GM23338 (cell line): ENCODE measurements around the gene SLAMF8. TPM values are rescaled to one million over a fixed set of nuclear protein-coding genes. Genes with fewer than 3 reads are reported as not detected.
A peak's percentile ranks its signal among the peaks of the same experiment; 100 is the strongest.

Source experiments
- ATAC-seq: fragments of 200-7000 bp; cut with Tn5 transposase; 3 replicates; pipeline ENCODE4 v1.9.1; 2020
- DNase-seq: peaks from one replicate; pipeline ENCODE4 v3.0.0-alpha.2; 2015; ENCODE audit warnings: low spot score
- H2AFZ ChIP-seq: fragments of 200-600 bp; sonication (generic); 2 replicates; pipeline ENCODE4 v1.8.0; 2016; ENCODE audit warnings: antibody characterized with exemption, mild to moderate bottlenecking, moderate library complexity
- H3F3A ChIP-seq: fragments of 200-600 bp; sonication (generic); replicated peaks from 2 replicates; pipeline ENCODE4 v1.8.0; 2017; ENCODE audit warnings: antibody characterized with exemption, mixed run types, low read depth
- H3K27ac ChIP-seq: fragments of 200-600 bp; sonication (generic); 2 replicates; pipeline ENCODE4 v1.6.1; 2016; ENCODE audit warnings: low read depth
- H3K27me3 ChIP-seq: fragments of 200-600 bp; sonication (generic); 2 replicates; pipeline ENCODE4 v1.8.0; 2016; ENCODE audit warnings: mild to moderate bottlenecking, mixed run types, moderate library complexity; ENCODE audit not compliant: insufficient read depth
- H3K36me3 ChIP-seq: fragments of 200-600 bp; sonication (generic); 2 replicates; pipeline ENCODE4 v1.8.0; 2016; ENCODE audit warnings: mild to moderate bottlenecking; ENCODE audit not compliant: insufficient read depth
- H3K4me1 ChIP-seq: fragments of 200-600 bp; sonication (generic); 2 replicates; pipeline ENCODE4 v1.8.0; 2016; ENCODE audit warnings: mild to moderate bottlenecking, moderate library complexity; ENCODE audit not compliant: insufficient read depth
- H3K4me2 ChIP-seq: fragments of 200-600 bp; sonication (generic); 2 replicates; pipeline ENCODE4 v1.7.1; 2017; ENCODE audit warnings: mixed run types
- H3K4me3 ChIP-seq: fragments of 200-600 bp; sonication (generic); 2 replicates; pipeline ENCODE4 v1.6.1; 2016; ENCODE audit warnings: mixed run types
- H3K79me2 ChIP-seq: fragments of 200-600 bp; sonication (generic); replicated peaks from 2 replicates; pipeline ENCODE4 v1.8.0; 2017; ENCODE audit warnings: mild to moderate bottlenecking; ENCODE audit not compliant: insufficient read depth
- H3K9me2 ChIP-seq: fragments of 200-600 bp; sonication (generic); 2 replicates; pipeline ENCODE4 v1.8.0; 2017; ENCODE audit not compliant: insufficient read depth
- H4K20me1 ChIP-seq: fragments of 200-600 bp; sonication (generic); replicated peaks from 2 replicates; pipeline ENCODE4 v1.8.0; 2017; ENCODE audit warnings: mild to moderate bottlenecking; ENCODE audit not compliant: insufficient read depth
- H3K27ac Mint-ChIP-seq: 2 replicates; pipeline ENCODE4 v1.8.0; 2020; ENCODE audit warnings: inconsistent platforms, mild to moderate bottlenecking, moderate library complexity, mixed read lengths
- H3K27me3 Mint-ChIP-seq: 3 replicates; pipeline ENCODE4 v1.8.0; 2022; ENCODE audit warnings: low read depth, mild to moderate bottlenecking, moderate library complexity, mixed read lengths, inconsistent platforms; ENCODE audit not compliant: insufficient read depth, poor library complexity
- H3K36me3 Mint-ChIP-seq: 3 replicates; pipeline ENCODE4 v1.8.0; 2021; ENCODE audit warnings: low read depth, mild to moderate bottlenecking, inconsistent platforms, moderate library complexity, mixed read lengths
- H3K4me1 Mint-ChIP-seq: 3 replicates; pipeline ENCODE4 v1.8.0; 2020; ENCODE audit warnings: mild to moderate bottlenecking, inconsistent platforms, mixed read lengths
- H3K4me3 Mint-ChIP-seq: 3 replicates; pipeline ENCODE4 v1.8.0; 2021; ENCODE audit warnings: moderate library complexity, mild to moderate bottlenecking, inconsistent platforms, mixed read lengths
- H3K9me3 Mint-ChIP-seq: 3 replicates; pipeline ENCODE4 v1.8.0; 2020; ENCODE audit warnings: moderate library complexity, mild to moderate bottlenecking, inconsistent platforms, mixed read lengths
- CREB1 ChIP-seq: fragments of 250-450 bp; sonication (Bioruptor Pico); IDR thresholded peaks from 2 replicates; pipeline ENCODE4 v1.5.0; 2020; ENCODE audit warnings: low read depth, mild to moderate bottlenecking, moderate library complexity
- EZH2phosphoT487 ChIP-seq: fragments of 200-600 bp; sonication (generic); IDR thresholded peaks from one replicate; pipeline ENCODE4 v1.8.1; 2018; ENCODE audit warnings: antibody characterized with exemption; ENCODE audit not compliant: unreplicated experiment
- JUNB ChIP-seq: IDR thresholded peaks from one replicate; pipeline ENCODE4 v1.6.1; 2016; ENCODE audit warnings: antibody characterized with exemption; ENCODE audit not compliant: unreplicated experiment
- NANOG ChIP-seq: IDR thresholded peaks from 2 replicates; pipeline ENCODE4 v1.6.1; 2016; ENCODE audit warnings: antibody characterized with exemption, borderline replicate concordance
- POLR2AphosphoS5 ChIP-seq: IDR thresholded peaks from 2 replicates; pipeline ENCODE4 v1.6.1; 2016; ENCODE audit warnings: antibody characterized with exemption, low read depth
- REST ChIP-seq: IDR thresholded peaks from one replicate; pipeline ENCODE4 v1.6.1; 2018; ENCODE audit warnings: antibody characterized with exemption; ENCODE audit not compliant: unreplicated experiment
- STAT1 ChIP-seq: IDR thresholded peaks from one replicate; pipeline ENCODE4 v1.6.1; 2016; ENCODE audit warnings: antibody characterized with exemption; ENCODE audit not compliant: unreplicated experiment
- polyA plus RNA-seq: library from polyadenylated mRNA; unstranded; fragments of >200 nt; fragmentation: Nextera tagmentation; extraction: Ambion mirVana; gene quantifications from 2 replicates; pipeline ENCODE4 v1.2.1, GENCODE V29; 2016
- total RNA-seq: library from RNA; depleted of rRNA; stranded (reverse); fragments of >200 nt; shearing (Covaris generic); gene quantifications from 2 replicates; pipeline ENCODE4 v1.2.3, GENCODE V29; 2014
- TF ChIP-seq, protein P1 (sequence below): IDR thresholded peaks from 2 replicates; pipeline ENCODE4 v1.6.1; 2016; ENCODE audit warnings: antibody characterized with exemption

SLAMF8 gene
- total and polyA plus RNA-seq, 2 experiments from 2014 or later = not detected

GRCh38 chr1:159880430-159880829 is 53.8 kb downstream of the SLAMF8 start:
- no peak for TF ChIP-seq REST

GRCh38 chr1:159881622-159882526 is 55.2 kb downstream of the SLAMF8 start:
- ATAC-seq = no peak
- no peaks in the 10 kb centered on the region for H3K9me2 ChIP-seq
- DNase-seq = no peak

More at GRCh38 chr1:159880430-159880829, 53.8 kb downstream of the SLAMF8 start:
- Mint-ChIP-seq H3K27me3 (no peaks in the 10 kb centered on the region), H3K4me3 (no peak overlapping the region), H3K9me3 (no peaks in the 10 kb centered on the region), H3K27ac (no peak overlapping the region), H3K36me3 (no peaks in the 10 kb centered on the region), H3K4me1 (no peaks in the 10 kb centered on the region)
- Histone ChIP-seq H3F3A (no peaks in the 10 kb centered on the region), H3K4me1 (peaks cover 5% of the 10 kb centered on the region; the same call in 1 of the 2 replicates), H3K27ac (no peak overlapping the region), H3K4me3 (no peak overlapping the region), H3K36me3 (no peaks in the 10 kb centered on the region), H3K4me2 (no peak overlapping the region), H3K79me2 (no peaks in the 10 kb centered on the region), H3K27me3 (no peaks in the 10 kb centered on the region), H3K9me2 (no peaks in the 10 kb centered on the region), H4K20me1 (no peaks in the 10 kb centered on the region), H2AFZ (no peak overlapping the region)
- no peak for DNase-seq
- ATAC-seq = no peak

More at GRCh38 chr1:159881622-159882526, 55.2 kb downstream of the SLAMF8 start:
- H3F3A ChIP-seq = no peaks in the 10 kb centered on the region
- H2AFZ ChIP-seq = peak overlapping the region; percentile 74; the same call in 1 of the 2 replicates
- Mint-ChIP-seq H3K4me3 (no peak overlapping the region), H3K9me3 (no peaks in the 10 kb centered on the region), H3K4me1 (no peaks in the 10 kb centered on the region), H3K27ac (no peak overlapping the region), H3K27me3 (no peaks in the 10 kb centered on the region), H3K36me3 (no peaks in the 10 kb centered on the region)
- H3K4me1 ChIP-seq = peaks cover 5% of the 10 kb centered on the region; the same call in 1 of the 2 replicates
- no peaks in the 10 kb centered on the region for H3K36me3 ChIP-seq
- no peak overlapping the region for H3K4me3 ChIP-seq
- H4K20me1 ChIP-seq = no peaks in the 10 kb centered on the region
- no peak overlapping the region for H3K27ac ChIP-seq
- H3K79me2 ChIP-seq = no peaks in the 10 kb centered on the region
- no peaks in the 10 kb centered on the region for H3K27me3 ChIP-seq
- TF ChIP-seq EZH2phosphoT487 (no peak), REST (no peak), JUNB (no peak), CREB1 (CRISPR knock-in tag) (no peak), NANOG (no peak), POLR2AphosphoS5 (no peak), STAT1 (no peak)
- TF ChIP-seq, protein P1, sequence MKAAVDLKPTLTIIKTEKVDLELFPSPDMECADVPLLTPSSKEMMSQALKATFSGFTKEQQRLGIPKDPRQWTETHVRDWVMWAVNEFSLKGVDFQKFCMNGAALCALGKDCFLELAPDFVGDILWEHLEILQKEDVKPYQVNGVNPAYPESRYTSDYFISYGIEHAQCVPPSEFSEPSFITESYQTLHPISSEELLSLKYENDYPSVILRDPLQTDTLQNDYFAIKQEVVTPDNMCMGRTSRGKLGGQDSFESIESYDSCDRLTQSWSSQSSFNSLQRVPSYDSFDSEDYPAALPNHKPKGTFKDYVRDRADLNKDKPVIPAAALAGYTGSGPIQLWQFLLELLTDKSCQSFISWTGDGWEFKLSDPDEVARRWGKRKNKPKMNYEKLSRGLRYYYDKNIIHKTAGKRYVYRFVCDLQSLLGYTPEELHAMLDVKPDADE = no peak
- no peak overlapping the region for H3K4me2 ChIP-seq
